CD4-positive, alpha-beta T cell (primary cell): ENCODE results near the gene WDR64. TPM values are rescaled to one million over a fixed set of nuclear protein-coding genes. Genes with fewer than 3 reads are reported as not detected.

Source experiments
- ATAC-seq: fragments of 200-7000 bp; cut with Tn5 transposase; one replicate; pipeline ENCODE4 v1.10.0; 2022; ENCODE audit warnings: mild to moderate bottlenecking; ENCODE audit not compliant: poor library complexity
- CTCF ChIA-PET: fragments of 350-600 bp; sonication (Branson Sonifier 250); formaldehyde crosslinking; loops from one replicate; lab custom pipeline; 2021; ENCODE audit warnings: antibody characterized with exemption, inconsistent platforms; lab: Charles Lee
- POLR2A ChIA-PET: fragments of 350-600 bp; sonication (Branson Sonifier 250); formaldehyde crosslinking; loops from one replicate; lab custom pipeline; 2021; ENCODE audit warnings: antibody characterized with exemption, inconsistent platforms; lab: Charles Lee
- DNase-seq, 14 experiments: peaks; one replicate each; pipeline ENCODE4 v3.0.0-alpha.2; 2013 to 2020; ENCODE audit warnings: mixed read lengths in 2 of 14
- H3K27ac ChIP-seq, 2 donors: one replicate each; pipeline versions ENCODE4 v1.5.1 to v1.7.0; 2013; ENCODE audit warnings: low read length in 2 of 2, low read depth in 1 of 2, mild to moderate bottlenecking in 1 of 2
- H3K27me3 ChIP-seq, 2 experiments: 1 replicate in 1 of 2; 2 replicates in 1 of 2; pipeline versions ENCODE4 v1.6.1 to v1.7.0; 2013; ENCODE audit warnings: low read length in 2 of 2, control low read depth in 1 of 2, mild to moderate bottlenecking in 1 of 2, moderate library complexity in 1 of 2; ENCODE audit not compliant: insufficient read depth in 2 of 2, control insufficient read depth in 1 of 2
- H3K36me3 ChIP-seq: one replicate; pipeline ENCODE4 v1.6.1; 2013; ENCODE audit warnings: low read length, control low read depth; ENCODE audit not compliant: insufficient read depth
- H3K4me1 ChIP-seq: one replicate; pipeline ENCODE4 v1.6.1; 2013; ENCODE audit warnings: low read length, control low read depth; ENCODE audit not compliant: insufficient read depth
- H3K4me3 ChIP-seq: one replicate; pipeline ENCODE4 v1.5.1; 2013; ENCODE audit warnings: mild to moderate bottlenecking, low read length, moderate library complexity
- H3K9me3 ChIP-seq, 2 experiments: 1 replicate in 1 of 2; 2 replicates in 1 of 2; pipeline versions ENCODE4 v1.6.1 to v1.7.0; 2013; ENCODE audit warnings: low read length in 2 of 2, mild to moderate bottlenecking in 2 of 2, control low read depth in 1 of 2, moderate library complexity in 1 of 2; ENCODE audit not compliant: control insufficient read depth in 1 of 2, insufficient read depth in 1 of 2
- H3K27ac Mint-ChIP-seq: one replicate; pipeline ENCODE4 v1.8.0; 2020; ENCODE audit warnings: mixed read lengths
- H3K27me3 Mint-ChIP-seq: one replicate; pipeline ENCODE4 v1.8.0; 2021; ENCODE audit warnings: mixed read lengths
- H3K36me3 Mint-ChIP-seq: one replicate; pipeline ENCODE4 v1.8.0; 2021; ENCODE audit warnings: low read depth, mixed read lengths
- H3K4me1 Mint-ChIP-seq: one replicate; pipeline ENCODE4 v1.8.0; 2021; ENCODE audit warnings: low read depth, mixed read lengths
- H3K4me3 Mint-ChIP-seq: one replicate; pipeline ENCODE4 v1.8.0; 2020; ENCODE audit warnings: mild to moderate bottlenecking, mixed read lengths
- H3K9me3 Mint-ChIP-seq: one replicate; pipeline ENCODE4 v1.8.0; 2020; ENCODE audit warnings: mixed read lengths
- intact Hi-C, 2 experiments: fragments of 100-400 bp; cut with DNase I in 1 of 2; cut with micrococcal nuclease in 1 of 2; formaldehyde crosslinking; loops; one replicate each; pipeline versions ENCODE4 v1.15.1 to v1.9.0; 2023 to 2025; cut with DNase I, micrococcal nuclease
- total RNA-seq, 174 experiments: library from RNA in 2 of 174; stranded (reverse) in 2 of 174; gene quantifications; one replicate each; pipeline ENCODE4 v1.2.3 and lab custom pipeline; 2021 to 2026
- TF ChIP-seq, protein P1 (sequence below): fragments of 200-600 bp; IDR thresholded peaks from one replicate; pipeline ENCODE4 v1.8.0; 2022; ENCODE audit warnings: antibody characterized with exemption, mild to moderate bottlenecking

WDR64 gene
- total RNA-seq, 2 experiments from 2014 or later, result 0.67 TPM; not detected in 1

DNA sequence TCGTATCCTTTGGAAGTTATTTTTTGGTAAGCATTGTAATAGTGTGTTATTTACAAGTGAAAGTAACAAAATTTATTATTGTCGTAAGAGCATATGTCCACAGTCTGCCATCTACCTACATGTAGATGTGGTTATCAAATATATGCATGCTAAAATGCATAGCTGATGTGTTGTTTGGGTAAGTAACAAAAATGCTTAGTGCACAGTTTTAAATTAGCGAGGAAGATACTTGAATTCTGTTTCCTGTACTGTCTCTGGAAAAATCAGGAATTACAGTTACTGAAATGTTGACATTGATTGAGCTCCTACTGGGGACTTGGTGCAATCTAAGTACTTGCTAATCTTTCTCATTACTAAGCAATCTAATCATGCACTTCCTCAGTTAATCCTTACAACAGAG, 14.3 kb downstream of the WDR64 start:
- TF ChIP-seq, protein P1, sequence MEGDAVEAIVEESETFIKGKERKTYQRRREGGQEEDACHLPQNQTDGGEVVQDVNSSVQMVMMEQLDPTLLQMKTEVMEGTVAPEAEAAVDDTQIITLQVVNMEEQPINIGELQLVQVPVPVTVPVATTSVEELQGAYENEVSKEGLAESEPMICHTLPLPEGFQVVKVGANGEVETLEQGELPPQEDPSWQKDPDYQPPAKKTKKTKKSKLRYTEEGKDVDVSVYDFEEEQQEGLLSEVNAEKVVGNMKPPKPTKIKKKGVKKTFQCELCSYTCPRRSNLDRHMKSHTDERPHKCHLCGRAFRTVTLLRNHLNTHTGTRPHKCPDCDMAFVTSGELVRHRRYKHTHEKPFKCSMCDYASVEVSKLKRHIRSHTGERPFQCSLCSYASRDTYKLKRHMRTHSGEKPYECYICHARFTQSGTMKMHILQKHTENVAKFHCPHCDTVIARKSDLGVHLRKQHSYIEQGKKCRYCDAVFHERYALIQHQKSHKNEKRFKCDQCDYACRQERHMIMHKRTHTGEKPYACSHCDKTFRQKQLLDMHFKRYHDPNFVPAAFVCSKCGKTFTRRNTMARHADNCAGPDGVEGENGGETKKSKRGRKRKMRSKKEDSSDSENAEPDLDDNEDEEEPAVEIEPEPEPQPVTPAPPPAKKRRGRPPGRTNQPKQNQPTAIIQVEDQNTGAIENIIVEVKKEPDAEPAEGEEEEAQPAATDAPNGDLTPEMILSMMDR, result no peak
- Histone ChIP-seq H3K27me3 (no peaks in the 10 kb centered on the region), H3K4me3 (no peak overlapping the region), H3K36me3 (no peaks in the 10 kb centered on the region), H3K9me3 (no peaks in the 10 kb centered on the region), H3K27ac (no peak overlapping the region), H3K4me1 (no peaks in the 10 kb centered on the region)
- ATAC-seq (no peak), DNase-seq (no peak)
- ChIA-PET CTCF (no interaction called here), POLR2A (no interaction called here)
- intact Hi-C loops, result no loop called here
- no peak overlapping the region for H3K27ac Mint-ChIP-seq
- H3K36me3 Mint-ChIP-seq, result no peaks in the 10 kb centered on the region
- H3K9me3 Mint-ChIP-seq, result no peaks in the 10 kb centered on the region
- no peak overlapping the region for H3K4me3 Mint-ChIP-seq
- H3K4me1 Mint-ChIP-seq, result no peaks in the 10 kb centered on the region
- peaks cover 4% of the 10 kb centered on the region for H3K27me3 Mint-ChIP-seq

DNA sequence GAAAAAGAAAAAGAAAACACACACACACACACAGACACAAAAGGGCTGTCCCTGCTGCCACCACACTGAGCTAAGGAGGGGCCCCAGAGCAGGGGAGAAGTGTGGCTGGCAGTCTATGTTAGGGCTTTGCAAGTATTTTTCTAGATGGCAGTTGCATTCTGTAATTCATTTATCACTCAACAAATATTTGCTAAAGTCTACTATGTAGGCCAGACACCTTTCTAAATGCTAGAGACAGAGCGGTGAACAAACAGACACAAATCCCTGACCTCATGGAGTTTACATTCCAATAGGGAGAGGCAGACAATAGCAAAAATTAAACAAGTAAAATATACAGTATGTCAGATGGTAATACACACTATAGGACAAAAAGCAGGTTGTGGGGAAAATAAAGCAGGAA, 20.2 kb downstream of the WDR64 start:
- no peak overlapping the region for H3K4me3 Mint-ChIP-seq
- Histone ChIP-seq H3K9me3 (no peaks in the 10 kb centered on the region), H3K4me3 (no peak overlapping the region), H3K27ac (no peak overlapping the region), H3K36me3 (no peaks in the 10 kb centered on the region), H3K27me3 (no peaks in the 10 kb centered on the region), H3K4me1 (peaks cover 9% of the 10 kb centered on the region)
- CTCF ChIA-PET, result no interaction called here
- no peak for ATAC-seq
- TF ChIP-seq, protein P1, result no peak
- intact Hi-C loops, result no loop called here
- no peak for DNase-seq
- no peak overlapping the region for H3K27ac Mint-ChIP-seq
- no peaks in the 10 kb centered on the region for H3K36me3 Mint-ChIP-seq
- POLR2A ChIA-PET, result no interaction called here
- H3K27me3 Mint-ChIP-seq, result peaks cover 4% of the 10 kb centered on the region
- peaks cover 15% of the 10 kb centered on the region for H3K4me1 Mint-ChIP-seq
- H3K9me3 Mint-ChIP-seq, result no peaks in the 10 kb centered on the region

DNA sequence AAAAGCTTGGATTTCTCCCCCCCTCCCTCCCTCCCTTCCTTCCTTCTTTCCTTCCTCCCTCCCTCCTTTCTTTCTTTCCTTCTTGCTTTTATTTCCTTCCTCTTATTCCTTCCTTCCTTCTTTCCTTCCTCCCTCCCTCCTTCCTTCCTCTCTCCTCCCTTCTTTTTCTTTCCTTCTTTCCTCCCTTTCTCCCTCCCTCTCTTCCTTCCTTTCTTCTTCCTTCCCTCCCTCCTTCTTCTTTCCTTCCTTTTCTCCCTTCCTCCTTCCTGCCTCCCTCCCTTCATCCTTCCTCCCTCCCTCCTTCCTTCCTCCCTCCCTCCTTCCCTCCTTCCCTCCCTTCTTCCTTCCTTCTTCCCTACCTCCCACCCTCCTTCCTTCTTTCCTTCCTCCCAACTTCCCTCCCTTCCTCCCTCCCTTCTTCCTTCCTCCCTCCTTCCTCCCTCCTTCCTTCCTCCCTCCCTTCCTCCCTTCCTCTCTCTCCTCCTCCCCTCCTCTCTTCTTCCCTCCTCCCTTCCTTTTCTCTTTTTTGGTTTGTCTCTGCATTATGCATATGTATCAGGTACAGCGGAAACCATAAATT, 22.8 kb downstream of the WDR64 start:
- TF ChIP-seq, protein P1, result no peak
- Mint-ChIP-seq H3K27me3 (peaks cover 4% of the 10 kb centered on the region), H3K27ac (peak overlapping the region; percentile 55), H3K4me3 (no peak overlapping the region), H3K4me1 (peaks cover 23% of the 10 kb centered on the region), H3K9me3 (no peaks in the 10 kb centered on the region), H3K36me3 (no peaks in the 10 kb centered on the region)
- ChIA-PET CTCF (no interaction called here), POLR2A (no interaction called here)
- no peak overlapping the region for H3K27ac ChIP-seq
- intact Hi-C loops, result loop anchor here (2.0 to 5.0 kb wide), 3 partner anchors 32 to 48 kb away; partner anchors contain the start of genes CHML (in 1 of the 2) and OPN3 (in 1 of the 2)
- no peaks in the 10 kb centered on the region for H3K9me3 ChIP-seq
- H3K27me3 ChIP-seq, result no peaks in the 10 kb centered on the region
- ATAC-seq (no peak), DNase-seq (no peak)
- no peaks in the 10 kb centered on the region for H3K36me3 ChIP-seq
- H3K4me3 ChIP-seq, result no peak overlapping the region
- peaks cover 10% of the 10 kb centered on the region for H3K4me1 ChIP-seq
